GM13977 (cell line): ENCODE measurements around the gene DGKB.

Source experiments
- DNase-seq: peaks from one replicate; pipeline ENCODE4 v3.0.0; 2012; ENCODE audit warnings: low spot score
- in situ Hi-C: fragments of 300-500 bp; cut with MboI; formaldehyde crosslinking; loops from one replicate; pipeline ENCODE4 v1.12.0; 2022; ENCODE audit warnings: low sequenced_read_pairs, low pct_unique_long_range_greater_than_20kb, mixed read lengths, inconsistent platforms; ENCODE audit not compliant: unreplicated experiment
- TF ChIP-seq, protein P1 (sequence below): IDR thresholded peaks from 2 replicates; pipeline ENCODE4 v1.5.1; 2012; ENCODE audit warnings: mild to moderate bottlenecking, control low read depth; ENCODE audit not compliant: insufficient read depth; ENCODE audit errors: extremely low read depth, missing control alignments

The DGKB gene

DNA sequence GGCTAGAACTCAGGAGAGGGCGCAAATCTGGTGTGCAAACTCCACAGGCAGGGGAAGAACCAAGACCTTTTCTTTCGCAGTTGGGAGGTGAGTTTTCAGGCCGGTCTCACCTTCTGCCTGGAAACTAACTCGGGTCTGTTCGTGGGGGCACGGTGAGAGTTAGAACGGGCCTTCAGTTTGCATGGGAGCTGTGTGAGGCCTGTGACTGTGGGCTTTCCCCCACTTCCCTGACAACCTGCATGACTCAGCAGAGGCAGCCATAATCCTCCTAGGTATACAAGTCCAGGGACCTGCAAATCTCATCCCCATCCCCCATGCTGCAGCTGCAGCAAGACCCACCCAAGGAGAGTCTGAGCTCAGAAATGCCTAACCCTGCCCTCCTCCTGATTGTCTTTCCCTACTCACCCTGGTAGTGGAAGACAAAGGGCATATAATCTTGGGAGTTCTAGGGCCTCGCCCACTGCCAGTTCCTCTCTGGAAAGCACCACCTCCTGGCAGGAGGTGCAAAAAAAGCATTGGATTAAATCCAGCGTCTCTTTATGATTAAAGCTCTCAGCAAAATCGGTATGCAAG, 718.2 kb downstream of the DGKB start:
- no peak for DNase-seq
- in situ Hi-C loops: no loop called here
- TF ChIP-seq, protein P1, sequence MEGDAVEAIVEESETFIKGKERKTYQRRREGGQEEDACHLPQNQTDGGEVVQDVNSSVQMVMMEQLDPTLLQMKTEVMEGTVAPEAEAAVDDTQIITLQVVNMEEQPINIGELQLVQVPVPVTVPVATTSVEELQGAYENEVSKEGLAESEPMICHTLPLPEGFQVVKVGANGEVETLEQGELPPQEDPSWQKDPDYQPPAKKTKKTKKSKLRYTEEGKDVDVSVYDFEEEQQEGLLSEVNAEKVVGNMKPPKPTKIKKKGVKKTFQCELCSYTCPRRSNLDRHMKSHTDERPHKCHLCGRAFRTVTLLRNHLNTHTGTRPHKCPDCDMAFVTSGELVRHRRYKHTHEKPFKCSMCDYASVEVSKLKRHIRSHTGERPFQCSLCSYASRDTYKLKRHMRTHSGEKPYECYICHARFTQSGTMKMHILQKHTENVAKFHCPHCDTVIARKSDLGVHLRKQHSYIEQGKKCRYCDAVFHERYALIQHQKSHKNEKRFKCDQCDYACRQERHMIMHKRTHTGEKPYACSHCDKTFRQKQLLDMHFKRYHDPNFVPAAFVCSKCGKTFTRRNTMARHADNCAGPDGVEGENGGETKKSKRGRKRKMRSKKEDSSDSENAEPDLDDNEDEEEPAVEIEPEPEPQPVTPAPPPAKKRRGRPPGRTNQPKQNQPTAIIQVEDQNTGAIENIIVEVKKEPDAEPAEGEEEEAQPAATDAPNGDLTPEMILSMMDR: no peak

DNA sequence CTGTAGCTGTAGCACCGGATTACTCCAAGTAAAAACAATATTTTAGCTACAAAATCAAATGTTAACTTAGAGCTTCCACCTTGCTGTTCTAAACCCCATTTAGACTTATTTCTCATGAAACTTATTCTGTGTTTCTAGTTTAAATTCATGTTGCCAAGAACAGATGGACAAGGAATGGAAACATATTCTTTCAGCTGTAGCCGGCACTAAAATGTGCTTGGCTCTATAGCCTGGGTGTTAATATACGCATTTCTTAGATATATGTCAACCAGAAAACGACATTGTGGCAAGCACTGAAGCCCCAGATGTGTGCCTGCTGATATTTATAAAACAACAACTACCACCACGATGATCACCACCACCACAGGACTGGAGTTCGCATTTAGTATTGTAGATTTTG, 722.8 kb downstream of the DGKB start:
- DNase-seq: no peak
- TF ChIP-seq, protein P1: no peak
- in situ Hi-C loops: no loop called here

DNA sequence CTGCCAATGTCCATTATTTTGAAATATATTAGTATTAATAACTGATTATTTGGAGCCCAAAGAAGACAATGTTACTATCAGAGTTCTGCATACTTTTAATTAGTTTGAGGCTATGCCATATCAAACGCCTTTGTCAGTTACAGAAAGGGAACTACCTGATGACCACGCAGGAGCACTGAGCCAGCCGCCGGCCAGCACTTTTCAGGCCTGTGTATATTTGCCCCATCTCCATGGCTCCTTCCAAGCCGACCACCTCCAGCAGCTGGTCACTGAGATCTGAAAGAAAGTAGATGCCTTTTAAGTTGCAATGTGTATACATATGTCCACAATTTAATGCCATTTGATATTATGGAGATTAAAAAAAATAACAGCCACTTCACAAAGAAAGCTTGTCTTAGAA, 724.7 kb downstream of the DGKB start:
- no peak for DNase-seq
- in situ Hi-C loops: no loop called here
- TF ChIP-seq, protein P1: no peak

DNA sequence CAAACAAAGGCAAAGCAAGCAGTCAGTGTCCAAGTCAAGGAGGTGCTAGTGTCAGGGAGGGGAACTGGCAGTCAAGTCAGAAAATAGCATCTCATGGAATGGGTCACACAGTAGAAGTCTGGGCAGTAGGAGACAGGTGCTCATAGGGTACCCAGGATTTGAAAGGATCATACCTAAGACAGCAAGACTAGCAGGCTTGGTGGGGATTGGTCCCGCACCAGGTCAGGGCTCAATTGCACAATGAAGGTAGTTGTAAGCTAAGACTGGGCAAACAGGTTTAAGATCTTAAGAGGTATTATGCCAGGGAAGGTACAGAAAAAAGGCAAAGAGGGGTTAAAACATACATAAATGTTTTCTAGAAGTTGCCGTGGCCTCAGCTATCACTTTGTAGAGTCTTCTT, 731.7 kb downstream of the DGKB start:
- DNase-seq: no peak
- in situ Hi-C loops: no loop called here

DNA sequence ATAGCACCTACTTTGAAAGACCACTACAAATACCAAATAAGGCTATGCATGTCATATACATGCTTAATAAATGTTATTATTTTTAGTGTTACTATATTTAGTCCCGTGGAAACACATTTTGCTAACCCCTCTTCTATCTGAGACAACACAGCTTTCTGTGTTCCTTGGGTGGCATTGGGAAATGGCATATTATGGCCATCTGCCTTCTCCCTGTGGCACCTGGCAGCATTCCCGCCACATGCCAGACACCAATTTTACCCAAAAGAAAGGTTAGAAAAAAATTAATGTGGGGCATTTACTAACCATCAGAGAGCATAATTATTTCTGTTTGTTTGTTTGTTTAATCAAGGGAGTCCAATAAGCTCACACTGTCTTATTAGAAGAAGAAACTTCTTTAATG, 744.4 kb downstream of the DGKB start:
- no peak for DNase-seq
- in situ Hi-C loops: no loop called here
- TF ChIP-seq, protein P1: no peak

More for the DNA sequence above, 731.7 kb downstream of the DGKB start:
- TF ChIP-seq, protein P1: no peak

DNA sequence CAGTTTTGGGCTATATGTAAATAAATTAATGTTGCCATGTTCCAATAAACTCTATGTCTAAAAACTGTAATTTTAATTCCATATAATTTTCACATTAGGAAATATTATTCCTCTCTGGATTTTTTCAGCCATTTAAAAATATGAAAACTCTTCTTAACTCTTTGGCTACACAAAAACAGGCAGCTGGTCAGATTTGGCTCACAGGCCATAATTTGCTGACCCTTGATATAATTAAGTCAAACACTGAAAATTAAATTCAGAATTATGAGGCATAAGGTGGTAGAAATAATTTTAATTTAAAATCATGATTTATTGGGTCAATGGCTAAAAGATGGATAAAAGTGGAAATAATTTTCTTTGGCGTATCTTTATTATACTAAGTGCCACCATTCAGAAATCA, 746.1 kb downstream of the DGKB start:
- in situ Hi-C loops: no loop called here
- TF ChIP-seq, protein P1: no peak
- no peak for DNase-seq

DNA sequence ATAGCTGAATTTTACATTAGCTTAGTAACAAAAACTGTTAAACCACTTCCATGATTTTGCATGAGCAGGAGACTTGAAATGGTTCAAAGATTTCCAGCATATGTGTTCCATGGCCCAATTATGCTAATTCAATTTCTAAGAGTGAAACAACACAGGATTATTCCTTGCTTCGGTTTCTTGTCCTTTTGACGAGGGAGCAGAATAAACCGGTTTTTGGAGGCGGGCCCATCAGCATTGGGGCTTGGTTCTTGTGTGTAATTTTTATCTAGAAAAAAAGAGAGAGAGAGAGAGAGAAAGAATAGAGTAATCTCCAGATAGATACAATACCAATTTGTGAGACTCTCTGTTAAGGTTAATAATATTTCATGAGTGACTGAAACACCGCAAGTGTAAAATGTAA, 753.6 kb downstream of the DGKB start:
- DNase-seq: no peak
- in situ Hi-C loops: no loop called here
- TF ChIP-seq, protein P1: no peak
